Activated CD8-positive, alpha-beta memory T cell treated with anti-CD3 and anti-CD28 coated beads for 4 hours (primary cell): Measurements from ENCODE around the gene BAHCC1.
A peak's percentile ranks its signal among the peaks of the same experiment; 100 is the strongest.

Experiments
- DNase-seq, 2 donors: peaks; one replicate each; pipeline ENCODE4 v3.0.0-alpha.2; 2020; ENCODE audit warnings: low read depth in 2 of 2

The BAHCC1 gene

GRCh38 chr17:81398176-81398831 lies 3.0 kb downstream of the BAHCC1 start:
- DNase-seq, result no peak

GRCh38 chr17:81398832-81399411 lies 3.7 kb downstream of the BAHCC1 start:
- no peak for DNase-seq

DNA sequence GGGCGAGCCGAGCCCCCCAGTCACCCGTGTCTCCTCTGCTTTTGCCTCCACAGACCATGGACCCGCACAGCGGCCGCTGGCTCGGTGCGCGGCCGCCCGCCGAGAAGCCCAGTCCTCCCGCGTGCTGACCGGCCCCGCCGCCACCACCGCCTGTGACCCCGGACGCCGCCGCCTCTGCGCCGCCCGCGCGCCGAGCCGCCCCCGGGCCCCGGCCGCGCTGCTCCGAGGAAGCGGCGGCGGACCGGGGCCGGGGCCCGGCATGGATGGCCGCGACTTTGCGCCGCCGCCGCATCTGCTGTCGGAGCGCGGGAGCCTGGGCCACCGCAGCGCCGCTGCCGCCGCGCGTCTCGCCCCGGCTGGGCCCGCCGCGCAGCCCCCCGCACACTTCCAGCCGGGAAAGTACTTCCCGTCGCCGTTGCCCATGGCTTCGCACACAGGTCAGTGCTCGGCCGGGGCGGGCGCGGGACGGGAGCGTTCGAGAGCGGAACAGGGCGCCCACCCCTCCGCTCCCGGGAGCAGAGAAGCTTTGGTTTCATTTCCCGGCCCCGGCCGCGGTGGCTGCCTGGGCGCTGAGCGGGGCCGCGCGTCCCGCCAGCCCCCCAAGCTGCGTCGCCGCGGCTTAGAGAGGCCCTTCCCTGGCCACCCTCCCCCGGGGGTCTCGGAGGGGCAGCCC lies 4.4 kb downstream of the BAHCC1 start:
- DNase-seq, result no peak

GRCh38 chr17:81400154-81400977 lies 5.1 kb downstream of the BAHCC1 start:
- no peak for DNase-seq

DNA sequence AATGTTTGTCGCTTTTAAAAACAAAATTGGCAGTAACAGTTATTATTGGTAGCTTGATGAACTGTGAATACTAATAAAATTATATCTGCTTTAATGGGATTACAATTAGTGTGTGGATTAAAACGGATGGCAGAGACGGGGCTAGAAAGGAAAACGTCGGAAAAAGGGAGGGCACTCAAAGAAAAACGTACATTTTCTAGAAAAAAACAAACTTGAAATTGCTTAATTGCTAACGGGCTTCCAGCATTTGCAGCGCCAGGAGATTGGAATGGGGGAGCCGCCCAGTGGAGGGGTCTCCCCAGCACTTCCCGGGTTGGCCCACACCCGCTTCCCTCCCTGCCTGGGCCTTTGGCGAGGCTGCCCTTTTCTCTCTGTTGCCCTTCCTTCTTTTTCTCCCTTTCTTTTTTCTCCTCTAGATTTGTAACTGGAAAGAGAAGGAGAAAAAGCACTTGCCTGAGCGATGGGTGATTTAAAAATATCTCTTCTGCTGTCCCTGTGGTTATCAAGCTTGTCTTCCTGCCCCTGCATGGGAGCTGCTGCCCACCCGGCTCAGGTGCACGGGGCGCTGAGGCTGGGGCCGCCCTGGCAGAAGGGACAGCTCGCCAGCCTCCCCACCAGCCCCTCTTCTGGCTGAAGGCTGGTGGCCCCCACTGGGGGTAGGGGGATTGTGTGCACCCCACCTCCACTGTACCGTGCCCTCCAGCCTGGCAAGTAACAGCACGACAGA lies 5.9 kb downstream of the BAHCC1 start:
- no peak for DNase-seq

DNA sequence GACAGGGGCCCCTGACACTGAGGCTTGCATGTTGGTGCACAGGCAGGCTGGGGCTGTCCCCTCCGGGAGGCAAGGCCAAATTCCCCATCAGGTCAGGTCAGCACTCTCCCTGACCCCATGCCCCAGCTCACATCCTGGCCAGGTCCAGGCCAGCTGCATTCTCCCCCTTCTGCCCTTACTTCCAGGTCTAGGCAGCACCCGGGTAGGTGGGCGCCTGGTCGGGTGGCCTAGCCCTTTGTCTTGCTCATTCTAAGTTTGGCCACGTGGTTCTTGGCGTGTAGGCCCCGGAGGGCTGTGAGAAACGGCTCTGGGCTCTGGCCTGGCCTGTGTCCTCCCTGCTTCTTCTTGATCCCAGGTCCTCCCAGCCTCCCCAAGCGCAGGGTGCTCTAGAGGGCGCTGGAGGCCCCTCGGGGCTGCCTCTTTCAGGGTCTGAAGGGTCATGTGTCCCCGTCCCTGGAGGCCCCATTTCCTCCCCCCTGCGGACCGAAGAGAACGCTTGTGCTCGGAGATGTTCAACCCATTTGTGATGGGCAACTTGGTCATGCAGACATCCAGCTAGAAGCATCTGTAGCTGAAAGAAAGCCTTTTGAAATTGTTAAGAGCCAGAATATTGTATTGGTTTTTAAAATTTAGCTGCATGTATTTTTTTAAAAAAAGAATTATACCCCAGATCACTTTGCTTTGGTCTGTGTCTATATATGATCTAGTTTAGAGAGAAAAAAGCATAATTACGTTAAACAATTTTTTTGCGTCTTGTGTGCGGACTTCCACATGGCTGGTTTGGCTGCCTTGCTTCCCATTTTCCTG lies 6.7 kb downstream of the BAHCC1 start:
- no peak for DNase-seq

GRCh38 chr17:81402530-81402941 lies 7.3 kb downstream of the BAHCC1 start:
- no peak for DNase-seq

- no peak for DNase-seq
These were observed 7.8 kb downstream of the BAHCC1 start for GRCh38 chr17:81402981-81403467.

- no peak for DNase-seq
These were observed 8.6 kb downstream of the BAHCC1 start for GRCh38 chr17:81403671-81404534.

- no peak for DNase-seq
These were observed 9.4 kb downstream of the BAHCC1 start for GRCh38 chr17:81404558-81405165.

DNA sequence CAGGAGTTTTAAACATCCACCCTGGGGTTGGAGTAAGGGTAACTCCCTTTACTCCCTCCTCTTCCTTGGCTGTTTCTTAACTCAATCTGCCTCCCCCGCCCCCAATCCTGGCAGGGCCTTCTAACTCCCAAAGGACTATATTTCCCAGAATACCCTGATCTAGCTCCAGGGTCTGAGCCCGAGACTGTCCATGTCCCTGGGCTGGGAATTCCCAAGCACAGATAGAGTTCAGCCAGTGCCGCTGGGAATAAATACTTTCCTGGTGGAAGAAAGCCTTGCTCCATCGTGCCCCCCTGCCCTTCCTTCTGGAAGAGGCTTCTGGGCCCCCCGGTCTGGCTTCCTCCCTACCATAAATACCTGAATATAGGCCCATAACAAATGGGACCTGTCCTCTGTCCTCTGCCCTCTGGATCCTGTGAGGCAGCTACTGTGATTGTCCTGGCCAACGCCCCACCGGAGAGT lies 10.2 kb downstream of the BAHCC1 start:
- no peak for DNase-seq

GRCh38 chr17:81406117-81406953 lies 11.1 kb downstream of the BAHCC1 start:
- no peak for DNase-seq

DNA sequence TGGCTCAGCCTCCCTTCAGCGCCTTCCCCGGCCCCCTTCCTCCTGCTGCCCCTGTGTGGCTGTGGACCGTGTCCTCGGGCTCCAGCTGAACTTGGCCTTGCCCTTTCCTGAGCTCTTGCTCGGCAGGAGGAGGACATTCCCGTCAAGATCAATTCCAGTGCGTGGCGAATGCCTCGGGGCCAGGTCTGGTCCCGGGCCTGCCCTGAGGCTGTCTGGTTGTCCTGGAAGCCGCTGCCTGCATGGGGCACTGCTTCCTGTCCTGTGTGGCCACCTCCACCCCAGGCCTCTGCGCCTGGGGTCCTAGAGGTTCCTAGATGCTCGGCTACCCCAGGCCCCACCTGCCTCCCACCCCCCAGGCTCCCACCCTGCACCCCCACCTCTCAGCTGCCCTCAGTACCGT lies 12.8 kb downstream of the BAHCC1 start:
- no peak for DNase-seq

- DNase-seq, result no peak
These were observed 14.1 kb downstream of the BAHCC1 start for GRCh38 chr17:81409190-81409935.

- no peak for DNase-seq
These were observed 15.6 kb downstream of the BAHCC1 start for GRCh38 chr17:81410852-81411251.

- no peak for DNase-seq
These were observed 16.0 kb downstream of the BAHCC1 start for GRCh38 chr17:81411305-81411704.

GRCh38 chr17:81412490-81413093 lies 17.3 kb downstream of the BAHCC1 start:
- DNase-seq, result peak; percentile 36 to 54
